OCI-LY1 (cell line): ENCODE data around the gene DNASE2.

Experiments used
- H2AFZ ChIP-seq: fragments of 200-600 bp; sonication (generic), shearing (Covaris generic); 2 replicates; pipeline ENCODE4 v1.6.0; 2014; ENCODE audit warnings: antibody characterized with exemption, mild to moderate bottlenecking, low read length
- H3F3A ChIP-seq: fragments of 200-600 bp; sonication (generic), shearing (Covaris generic); 2 replicates; pipeline ENCODE4 v1.6.0; 2014; ENCODE audit warnings: mild to moderate bottlenecking, antibody characterized with exemption, low read length, moderate library complexity; ENCODE audit not compliant: insufficient read depth
- H3K27ac ChIP-seq: fragments of 200-600 bp; sonication (generic); 2 replicates; pipeline ENCODE4 v1.5.1; 2014; ENCODE audit warnings: low read length, mixed run types, mild to moderate bottlenecking, low read depth; ENCODE audit not compliant: poor library complexity, severe bottlenecking
- H3K27me3 ChIP-seq: fragments of 200-600 bp; sonication (generic); 2 replicates; pipeline ENCODE4 v1.6.0; 2014; ENCODE audit warnings: antibody characterized with exemption, mild to moderate bottlenecking, low read length, moderate library complexity; ENCODE audit not compliant: insufficient read depth
- H3K36me3 ChIP-seq: fragments of 200-600 bp; sonication (generic); 2 replicates; pipeline ENCODE4 v1.6.1; 2014; ENCODE audit warnings: mild to moderate bottlenecking, antibody characterized with exemption, low read length, moderate library complexity, mixed read lengths; ENCODE audit not compliant: insufficient read depth
- H3K4me1 ChIP-seq: fragments of 200-600 bp; sonication (generic); 2 replicates; pipeline ENCODE4 v1.5.1; 2014; ENCODE audit warnings: mild to moderate bottlenecking, low read length, moderate library complexity; ENCODE audit not compliant: insufficient read depth, severe bottlenecking
- H3K4me2 ChIP-seq: fragments of 200-600 bp; sonication (generic), shearing (Covaris generic); 2 replicates; pipeline ENCODE4 v1.6.1; 2014; ENCODE audit warnings: low read length
- H3K4me3 ChIP-seq: fragments of 200-600 bp; sonication (generic); 2 replicates; pipeline ENCODE4 v1.5.1; 2014; ENCODE audit warnings: low read length, low read depth, mild to moderate bottlenecking, mixed read lengths; ENCODE audit not compliant: poor library complexity, severe bottlenecking
- H3K79me2 ChIP-seq: fragments of 200-600 bp; shearing (Covaris generic); 2 replicates; pipeline ENCODE4 v1.6.1; 2016; ENCODE audit warnings: mixed run types, low read length, mixed read lengths; ENCODE audit not compliant: insufficient read depth
- H3K9ac ChIP-seq: fragments of 200-600 bp; sonication (generic), shearing (Covaris generic); 2 replicates; pipeline ENCODE4 v1.6.1; 2014; ENCODE audit warnings: mild to moderate bottlenecking, low read length, mixed read lengths
- H3K9me2 ChIP-seq: fragments of 200-600 bp; sonication (generic), shearing (Covaris generic); 2 replicates; pipeline ENCODE4 v1.6.1; 2014; ENCODE audit warnings: low read depth, mild to moderate bottlenecking, low read length, mixed read lengths
- H3K9me3 ChIP-seq: fragments of 200-600 bp; shearing (Covaris generic); 2 replicates; pipeline ENCODE4 v1.6.1; 2014; ENCODE audit warnings: low read length, mixed read lengths
- H4K20me1 ChIP-seq: fragments of 200-600 bp; sonication (generic), shearing (Covaris generic); 2 replicates; pipeline ENCODE4 v1.6.0; 2016; ENCODE audit warnings: mild to moderate bottlenecking, low read length; ENCODE audit not compliant: insufficient read depth
- EZH2 ChIP-seq: fragments of 200-600 bp; sonication (generic), shearing (Covaris generic); IDR thresholded peaks from 2 replicates; pipeline ENCODE4 v1.8.0; 2017; ENCODE audit warnings: borderline replicate concordance, mixed run types, mild to moderate bottlenecking, antibody characterized with exemption, low read length, moderate library complexity, mixed read lengths
- TF ChIP-seq, protein P1 (sequence below): fragments of 200-600 bp; sonication (generic), shearing (Covaris generic); IDR thresholded peaks from 2 replicates; pipeline ENCODE4 v1.5.1; 2017; ENCODE audit warnings: mild to moderate bottlenecking, antibody characterized with exemption, low read length, moderate library complexity, mixed read lengths

The DNASE2 gene, protein sequence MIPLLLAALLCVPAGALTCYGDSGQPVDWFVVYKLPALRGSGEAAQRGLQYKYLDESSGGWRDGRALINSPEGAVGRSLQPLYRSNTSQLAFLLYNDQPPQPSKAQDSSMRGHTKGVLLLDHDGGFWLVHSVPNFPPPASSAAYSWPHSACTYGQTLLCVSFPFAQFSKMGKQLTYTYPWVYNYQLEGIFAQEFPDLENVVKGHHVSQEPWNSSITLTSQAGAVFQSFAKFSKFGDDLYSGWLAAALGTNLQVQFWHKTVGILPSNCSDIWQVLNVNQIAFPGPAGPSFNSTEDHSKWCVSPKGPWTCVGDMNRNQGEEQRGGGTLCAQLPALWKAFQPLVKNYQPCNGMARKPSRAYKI

DNA sequence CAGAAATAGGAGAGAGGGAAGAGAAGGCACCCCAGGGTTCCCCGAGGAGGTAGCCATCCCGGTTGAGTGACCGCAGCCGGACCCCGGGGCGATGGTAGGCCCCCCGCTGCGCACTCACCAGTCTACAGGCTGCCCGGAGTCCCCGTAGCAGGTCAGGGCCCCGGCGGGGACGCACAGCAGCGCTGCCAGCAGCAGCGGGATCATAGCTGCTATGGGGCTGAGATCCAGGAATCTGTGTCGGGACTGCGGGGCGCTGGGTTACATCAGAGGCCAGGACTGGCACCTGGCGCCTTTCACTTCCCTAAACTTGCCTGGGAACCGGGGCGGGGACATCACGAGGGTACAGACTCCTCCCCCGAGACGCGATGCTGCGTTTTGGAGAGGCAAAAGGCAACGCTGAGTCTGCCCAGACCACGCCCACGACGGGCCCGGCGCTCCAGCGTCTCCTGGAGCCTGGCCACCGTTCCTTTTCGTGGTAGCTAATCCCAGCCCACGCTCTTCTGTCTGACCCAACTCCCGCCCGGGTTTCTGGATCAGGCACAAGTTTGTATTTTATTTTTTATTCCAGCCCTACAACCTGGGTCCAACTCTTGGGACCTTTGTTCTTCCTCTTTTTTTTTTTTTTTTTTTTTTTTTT is at the start of gene DNASE2:
Gene DNASE2, minus strand, starts transcription at position 278 of the 637 bp plus-strand sequence. Its CDS starts 74 bp downstream, at position 204.
- Histone ChIP-seq H3K79me2 (no peaks in the 10 kb centered on the region), H2AFZ (no peak within 1 kb of the TSS), H3K9me2 (no peaks in the 10 kb centered on the region), H3K4me3 (peak within 1 kb of the TSS; percentile 88), H3K36me3 (peaks cover 10% of the 10 kb centered on the region), H3K9ac (peak within 1 kb of the TSS; percentile 82), H3K27me3 (no peaks in the 10 kb centered on the region), H3K27ac (peak within 1 kb of the TSS; percentile 58), H3K9me3 (peaks cover 7% of the 10 kb centered on the region; the same call in 1 of the 2 replicates), H3F3A (no peaks in the 10 kb centered on the region), H4K20me1 (no peaks in the 10 kb centered on the region), H3K4me2 (peak within 1 kb of the TSS; percentile 73), H3K4me1 (peaks cover 32% of the 10 kb centered on the region)
- TF ChIP-seq, protein P1, sequence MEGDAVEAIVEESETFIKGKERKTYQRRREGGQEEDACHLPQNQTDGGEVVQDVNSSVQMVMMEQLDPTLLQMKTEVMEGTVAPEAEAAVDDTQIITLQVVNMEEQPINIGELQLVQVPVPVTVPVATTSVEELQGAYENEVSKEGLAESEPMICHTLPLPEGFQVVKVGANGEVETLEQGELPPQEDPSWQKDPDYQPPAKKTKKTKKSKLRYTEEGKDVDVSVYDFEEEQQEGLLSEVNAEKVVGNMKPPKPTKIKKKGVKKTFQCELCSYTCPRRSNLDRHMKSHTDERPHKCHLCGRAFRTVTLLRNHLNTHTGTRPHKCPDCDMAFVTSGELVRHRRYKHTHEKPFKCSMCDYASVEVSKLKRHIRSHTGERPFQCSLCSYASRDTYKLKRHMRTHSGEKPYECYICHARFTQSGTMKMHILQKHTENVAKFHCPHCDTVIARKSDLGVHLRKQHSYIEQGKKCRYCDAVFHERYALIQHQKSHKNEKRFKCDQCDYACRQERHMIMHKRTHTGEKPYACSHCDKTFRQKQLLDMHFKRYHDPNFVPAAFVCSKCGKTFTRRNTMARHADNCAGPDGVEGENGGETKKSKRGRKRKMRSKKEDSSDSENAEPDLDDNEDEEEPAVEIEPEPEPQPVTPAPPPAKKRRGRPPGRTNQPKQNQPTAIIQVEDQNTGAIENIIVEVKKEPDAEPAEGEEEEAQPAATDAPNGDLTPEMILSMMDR, result no peak
- TF ChIP-seq EZH2, result no peak

DNA sequence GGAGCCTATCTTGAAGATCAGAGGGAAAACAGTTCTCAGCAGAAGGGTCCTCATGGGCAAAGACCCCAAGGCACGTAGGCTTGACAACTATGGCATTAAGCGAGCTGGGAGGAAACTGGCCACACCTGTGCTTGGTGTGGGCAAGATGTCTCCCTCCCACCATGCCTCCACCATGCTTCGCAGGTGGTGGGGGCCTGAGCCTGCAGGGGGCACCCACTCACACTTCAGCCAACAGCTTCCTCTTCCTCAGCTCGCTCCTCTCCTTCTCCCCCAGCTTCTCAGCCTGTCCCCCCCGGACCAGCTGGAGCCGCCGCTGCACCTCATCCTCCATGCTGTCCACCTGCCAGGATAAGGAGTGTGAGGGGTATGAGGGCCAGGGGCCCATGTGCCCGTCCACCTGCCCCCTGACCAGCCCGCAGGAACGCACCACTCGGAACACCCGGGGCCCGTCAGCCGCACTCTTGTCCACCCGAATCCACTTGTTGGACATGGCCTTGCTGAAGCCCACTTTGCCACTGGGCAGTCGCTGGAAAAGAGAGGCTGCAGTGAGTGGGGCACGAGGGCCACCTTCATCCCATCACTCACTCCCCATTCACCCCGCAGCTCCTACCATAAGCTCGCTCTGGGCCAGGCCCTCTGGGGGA is 48.9 kb upstream of the DNASE2 start:
- H3K79me2 ChIP-seq, result peaks cover 21% of the 10 kb centered on the region

DNA sequence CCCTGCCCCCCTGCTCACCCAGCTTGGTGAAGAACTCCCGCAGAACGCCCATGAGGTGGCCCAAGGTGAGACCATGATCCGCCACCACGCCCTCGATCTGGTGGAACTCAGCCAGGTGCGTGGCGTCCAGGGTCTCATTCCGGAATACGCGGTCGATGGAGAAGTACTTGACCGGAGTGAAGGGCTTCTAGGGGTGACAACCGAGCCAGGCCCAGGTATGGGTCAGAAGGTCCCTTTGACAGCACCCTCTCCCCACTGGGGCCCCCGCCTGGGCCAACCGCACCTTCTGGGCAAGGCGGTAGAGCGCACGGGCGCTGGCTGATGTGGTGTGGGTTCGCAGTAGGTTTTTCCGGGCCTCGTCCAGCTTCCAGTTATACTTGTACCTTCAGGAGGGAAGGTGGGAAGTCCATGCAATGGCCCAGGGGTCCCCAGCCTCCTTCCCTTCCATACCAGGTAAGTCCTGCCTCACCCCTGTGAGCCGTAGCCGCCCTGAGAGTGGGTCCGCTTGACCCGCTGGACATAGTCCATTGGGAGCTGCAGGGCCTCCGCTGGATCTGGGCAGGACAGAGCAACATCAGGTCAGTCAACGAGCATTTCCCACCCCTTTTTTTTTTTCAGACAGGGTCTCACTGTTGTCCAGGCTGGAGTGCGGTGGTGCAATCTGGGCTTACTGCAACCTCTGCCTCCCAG is 43.5 kb upstream of the DNASE2 start:
- no peaks in the 10 kb centered on the region for H3K79me2 ChIP-seq
- H3K9me2 ChIP-seq, result no peaks in the 10 kb centered on the region
- no peaks in the 10 kb centered on the region for H4K20me1 ChIP-seq
- no peak overlapping the region for H3K4me3 ChIP-seq
- H3F3A ChIP-seq, result peaks cover 9% of the 10 kb centered on the region
- no peaks in the 10 kb centered on the region for H3K4me1 ChIP-seq
- H3K27me3 ChIP-seq, result no peaks in the 10 kb centered on the region
- H3K36me3 ChIP-seq, result peaks cover 76% of the 10 kb centered on the region
- no peak overlapping the region for H3K9ac ChIP-seq
- H2AFZ ChIP-seq, result no peak overlapping the region
- no peak overlapping the region for H3K4me2 ChIP-seq
- no peak overlapping the region for H3K27ac ChIP-seq
- no peaks in the 10 kb centered on the region for H3K9me3 ChIP-seq
- TF ChIP-seq, protein P1, result no peak
- no peak for TF ChIP-seq EZH2

More for the DNA sequence above, 48.9 kb upstream of the DNASE2 start:
- Histone ChIP-seq H3K4me2 (no peak overlapping the region), H3K9me2 (no peaks in the 10 kb centered on the region), H3K4me1 (peaks cover 23% of the 10 kb centered on the region), H3K27ac (no peak overlapping the region), H3K9me3 (no peaks in the 10 kb centered on the region), H3K9ac (no peak overlapping the region), H3K36me3 (peaks cover 63% of the 10 kb centered on the region), H3F3A (no peaks in the 10 kb centered on the region), H2AFZ (no peak overlapping the region), H3K27me3 (no peaks in the 10 kb centered on the region), H4K20me1 (no peaks in the 10 kb centered on the region), H3K4me3 (no peak overlapping the region)
- no peak for TF ChIP-seq EZH2
- TF ChIP-seq, protein P1, result no peak
